GM19023 (cell line): ENCODE measurements around the gene HECW1.

Source experiments
- ATAC-seq: cut with Tn5 transposase; IDR thresholded peaks from one replicate; pipeline ENCODE4 v1.9.1; 2021; ENCODE audit warnings: mild to moderate bottlenecking, moderate library complexity; ENCODE audit not compliant: unreplicated experiment

The HECW1 gene

GRCh38 chr7:43486634-43487033, 374.2 kb downstream of the HECW1 start:
- ATAC-seq: no peak

- no peak for ATAC-seq
These were observed 375.3 kb downstream of the HECW1 start for GRCh38 chr7:43487731-43488073.

GRCh38 chr7:43489257-43489656, 376.8 kb downstream of the HECW1 start:
- ATAC-seq: no peak

GRCh38 chr7:43490016-43490415, 377.6 kb downstream of the HECW1 start:
- ATAC-seq: no peak

GRCh38 chr7:43491123-43491522, 378.7 kb downstream of the HECW1 start:
- no peak for ATAC-seq

- no peak for ATAC-seq
These were observed 379.5 kb downstream of the HECW1 start for GRCh38 chr7:43491984-43492383.

- ATAC-seq: no peak
These were observed 380.4 kb downstream of the HECW1 start for GRCh38 chr7:43492896-43493295.

- ATAC-seq: no peak
These were observed 383.1 kb downstream of the HECW1 start for GRCh38 chr7:43495572-43495971.

- no peak for ATAC-seq
These were observed 384.1 kb downstream of the HECW1 start for GRCh38 chr7:43496596-43496995.

GRCh38 chr7:43501870-43502269, 389.4 kb downstream of the HECW1 start:
- no peak for ATAC-seq

- ATAC-seq: no peak
These were observed 390.5 kb downstream of the HECW1 start for GRCh38 chr7:43502941-43503340.

- ATAC-seq: no peak
These were observed 393.0 kb downstream of the HECW1 start for GRCh38 chr7:43505412-43505811.

GRCh38 chr7:43506460-43506859, 394.0 kb downstream of the HECW1 start:
- no peak for ATAC-seq

- no peak for ATAC-seq
These were observed 396.0 kb downstream of the HECW1 start for GRCh38 chr7:43508461-43508860.

GRCh38 chr7:43509906-43510305, 397.5 kb downstream of the HECW1 start:
- ATAC-seq: no peak

- ATAC-seq: no peak
These were observed 398.6 kb downstream of the HECW1 start for GRCh38 chr7:43511029-43511428.

- ATAC-seq: no peak
These were observed 399.5 kb downstream of the HECW1 start for GRCh38 chr7:43511769-43512515.

- ATAC-seq: no peak
These were observed 400.8 kb downstream of the HECW1 start for GRCh38 chr7:43513251-43513650.

GRCh38 chr7:43516581-43517342, 404.3 kb downstream of the HECW1 start:
- ATAC-seq: peak; percentile 66

- ATAC-seq: no peak
These were observed 405.0 kb downstream of the HECW1 start for GRCh38 chr7:43517464-43517863.

- ATAC-seq: no peak
These were observed 407.8 kb downstream of the HECW1 start for GRCh38 chr7:43520201-43520600.

- ATAC-seq: no peak
These were observed 410.1 kb downstream of the HECW1 start for GRCh38 chr7:43522406-43523156.
